ENCODE data around the gene DNAJC22.

DNA sequence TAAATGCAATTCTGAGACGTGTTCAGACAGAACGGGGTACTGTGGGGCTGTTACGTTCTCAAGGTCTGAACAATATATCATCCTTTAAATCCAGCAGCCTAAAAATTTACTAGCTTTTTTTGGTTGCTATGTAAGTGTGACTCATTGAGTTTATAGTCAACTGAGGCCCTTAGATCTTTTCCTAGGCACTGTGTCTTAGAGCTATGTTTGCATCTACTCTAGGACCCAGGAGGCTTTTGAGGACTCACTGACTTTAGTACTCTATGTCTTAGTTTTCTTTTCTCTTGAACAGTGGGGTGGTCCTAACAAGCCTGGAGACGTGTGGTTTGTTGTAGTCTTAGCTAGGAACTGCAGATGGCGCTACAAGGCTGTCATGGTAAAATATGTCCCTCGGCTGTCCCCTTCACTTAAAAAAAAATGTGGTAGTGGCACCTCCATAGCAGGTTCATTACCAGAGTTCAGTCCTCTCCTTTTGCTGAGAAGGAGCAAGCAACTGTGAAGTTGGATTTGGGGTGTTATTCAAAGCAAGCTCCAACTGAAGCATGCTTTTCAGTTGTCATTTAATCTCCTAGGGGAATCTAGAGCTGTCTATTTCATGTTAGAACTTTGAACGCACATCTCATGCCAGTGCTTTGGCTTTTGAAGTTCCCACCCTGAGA is 11.9 kb downstream of the DNAJC22 start:
- TF ChIP-seq, protein P1, sequence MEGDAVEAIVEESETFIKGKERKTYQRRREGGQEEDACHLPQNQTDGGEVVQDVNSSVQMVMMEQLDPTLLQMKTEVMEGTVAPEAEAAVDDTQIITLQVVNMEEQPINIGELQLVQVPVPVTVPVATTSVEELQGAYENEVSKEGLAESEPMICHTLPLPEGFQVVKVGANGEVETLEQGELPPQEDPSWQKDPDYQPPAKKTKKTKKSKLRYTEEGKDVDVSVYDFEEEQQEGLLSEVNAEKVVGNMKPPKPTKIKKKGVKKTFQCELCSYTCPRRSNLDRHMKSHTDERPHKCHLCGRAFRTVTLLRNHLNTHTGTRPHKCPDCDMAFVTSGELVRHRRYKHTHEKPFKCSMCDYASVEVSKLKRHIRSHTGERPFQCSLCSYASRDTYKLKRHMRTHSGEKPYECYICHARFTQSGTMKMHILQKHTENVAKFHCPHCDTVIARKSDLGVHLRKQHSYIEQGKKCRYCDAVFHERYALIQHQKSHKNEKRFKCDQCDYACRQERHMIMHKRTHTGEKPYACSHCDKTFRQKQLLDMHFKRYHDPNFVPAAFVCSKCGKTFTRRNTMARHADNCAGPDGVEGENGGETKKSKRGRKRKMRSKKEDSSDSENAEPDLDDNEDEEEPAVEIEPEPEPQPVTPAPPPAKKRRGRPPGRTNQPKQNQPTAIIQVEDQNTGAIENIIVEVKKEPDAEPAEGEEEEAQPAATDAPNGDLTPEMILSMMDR (IDR thresholded peaks at IDR 0.05) = peak; percentile 64 to 83 (median 69)
- TF ChIP-seq POLR2A (IDR thresholded peaks at IDR 0.05) = no peak

Data from right lobe of liver (tissue), 4 donors.